ENCODE data around the gene KIAA1328.

The KIAA1328 gene

DNA sequence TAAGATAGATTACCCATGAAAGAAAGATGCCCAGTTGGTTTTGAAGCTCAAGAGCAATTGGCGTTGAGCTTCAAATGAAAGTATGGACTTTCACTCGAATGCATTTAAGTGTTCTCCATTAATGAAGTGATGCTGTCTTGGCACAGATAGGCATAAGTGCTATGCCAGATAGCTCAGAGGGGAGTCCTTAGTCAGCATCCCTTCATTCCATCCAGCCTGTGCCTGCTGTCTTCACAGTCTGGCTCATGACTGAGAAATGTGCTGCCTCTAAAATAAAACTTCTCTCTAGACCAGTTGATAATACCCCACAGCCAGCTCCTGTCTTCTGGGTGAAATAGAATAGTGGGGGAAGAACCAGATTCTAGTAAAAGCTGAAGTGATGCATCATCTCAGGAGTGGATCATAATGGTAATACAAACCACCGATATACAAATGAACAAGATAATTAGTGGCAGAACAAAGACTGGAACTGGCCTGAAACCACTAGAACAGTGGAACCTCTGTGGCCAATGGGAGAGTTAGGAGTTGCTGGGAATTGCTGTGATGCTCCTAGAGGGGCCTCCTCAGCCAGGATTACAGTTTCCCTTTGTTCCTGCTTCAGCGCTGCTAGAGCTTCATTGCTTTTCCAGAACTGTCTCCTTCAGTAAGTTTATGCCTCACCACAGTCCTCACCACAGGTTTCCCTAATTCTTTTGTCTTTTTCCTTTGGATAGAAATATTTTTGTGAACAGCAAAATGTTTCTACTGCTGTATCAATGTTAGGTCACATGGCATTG, 359.3 kb downstream of the KIAA1328 start:
- FAIRE-seq (no peak), DNase-seq (ENCODE audit: insufficient read length, low spot score) (no peak)

DNA sequence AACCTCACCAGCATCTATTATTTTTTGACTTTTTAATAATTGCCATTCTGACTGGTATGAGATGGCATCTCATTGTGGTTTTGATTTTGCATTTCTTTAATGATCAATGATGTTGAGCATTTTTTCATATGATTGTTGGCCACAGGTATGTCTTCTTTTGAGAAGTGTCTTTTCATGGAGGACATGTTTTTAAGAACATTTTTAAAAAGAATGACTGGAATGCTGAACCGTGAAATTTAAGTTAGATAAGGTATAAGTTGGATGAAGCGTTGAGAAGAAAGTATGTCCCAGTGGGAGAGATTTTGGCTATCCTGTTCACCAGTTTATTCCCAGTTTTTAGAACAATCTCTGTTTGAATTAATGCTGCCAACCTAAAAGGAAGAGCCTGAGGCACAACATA, 370.8 kb downstream of the KIAA1328 start:
- DNase-seq (ENCODE audit: insufficient read length, low spot score): no peak
- no peak for FAIRE-seq

- no peak for DNase-seq (ENCODE audit: insufficient read length, low spot score)
- no peak for FAIRE-seq
These were observed 378.4 kb downstream of the KIAA1328 start for GRCh38 chr18:37207343-37207742.

DNA sequence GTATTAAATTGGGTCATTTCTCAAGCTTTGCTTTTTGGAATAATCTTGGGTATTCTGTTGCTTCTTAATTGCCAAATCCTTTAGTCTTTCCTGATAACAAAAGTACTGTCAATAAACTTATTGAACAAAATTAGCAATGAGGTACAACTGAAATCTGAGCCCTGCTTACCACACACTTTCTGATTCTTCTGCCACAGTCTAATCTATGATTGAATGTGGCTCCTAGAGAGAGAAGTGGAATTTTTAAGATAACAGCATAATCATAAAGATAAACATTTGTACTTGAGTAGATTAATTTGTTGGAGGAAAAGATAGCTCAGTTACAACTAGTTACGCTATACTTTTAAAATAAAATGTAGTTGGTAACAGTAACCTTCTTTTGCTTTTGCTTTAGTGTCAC, 381.9 kb downstream of the KIAA1328 start:
- FAIRE-seq: no peak

GRCh38 chr18:37218022-37218590, 389.2 kb downstream of the KIAA1328 start:
- FAIRE-seq (no peak), DNase-seq (ENCODE audit: insufficient read length, low spot score) (no peak)

More for the DNA sequence above, 381.9 kb downstream of the KIAA1328 start:
- no peak for DNase-seq (ENCODE audit: insufficient read length, low spot score)

GRCh38 chr18:37219257-37219656, 390.3 kb downstream of the KIAA1328 start:
- FAIRE-seq: no peak
- no peak for DNase-seq (ENCODE audit: insufficient read length, low spot score)

- DNase-seq (ENCODE audit: insufficient read length, low spot score) (no peak), FAIRE-seq (no peak)
These were observed 393.5 kb downstream of the KIAA1328 start for GRCh38 chr18:37222354-37222998.

DNA sequence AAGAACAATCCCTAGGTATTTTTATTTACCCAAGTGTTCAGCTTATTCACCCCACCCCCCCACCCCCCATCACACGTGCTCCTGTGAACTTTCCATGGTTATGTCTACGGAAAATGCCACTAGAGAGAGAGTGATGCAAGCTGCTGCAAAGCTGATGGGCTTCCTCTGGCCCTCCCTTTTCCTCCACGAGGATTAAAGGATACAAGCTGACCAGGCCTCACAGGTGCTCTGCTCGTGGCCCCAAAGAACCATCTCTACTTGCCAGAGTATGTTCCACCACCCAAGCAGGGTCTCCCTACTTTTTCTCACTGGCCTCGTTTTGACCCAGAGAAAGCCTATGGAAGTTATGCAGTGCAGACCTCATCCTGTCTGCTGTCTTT, 394.1 kb downstream of the KIAA1328 start:
- no peak for FAIRE-seq
- no peak for DNase-seq (ENCODE audit: insufficient read length, low spot score)

DNA sequence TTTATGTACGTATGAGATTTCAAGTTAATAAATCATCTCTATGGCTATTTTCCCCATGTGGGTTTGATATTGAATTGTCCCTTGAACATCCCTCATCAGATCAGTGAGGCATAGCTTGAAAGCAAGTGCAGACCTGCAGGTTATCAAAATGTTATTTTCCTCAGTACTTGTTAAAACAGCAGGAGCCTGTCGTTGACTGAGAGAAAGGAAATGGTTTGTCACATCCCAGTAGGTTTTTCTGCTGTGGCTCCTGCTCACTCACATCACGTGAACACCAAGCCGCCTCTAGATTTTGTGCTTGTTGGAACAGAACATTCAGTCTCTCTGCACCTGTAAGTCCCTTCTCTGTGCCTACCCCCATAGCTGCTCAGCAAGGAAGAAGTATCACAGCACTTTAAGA, 396.4 kb downstream of the KIAA1328 start:
- DNase-seq (ENCODE audit: insufficient read length, low spot score): no peak
- FAIRE-seq: no peak

GRCh38 chr18:37230768-37231167, 401.8 kb downstream of the KIAA1328 start:
- FAIRE-seq (no peak), DNase-seq (ENCODE audit: insufficient read length, low spot score) (no peak)

GRCh38 chr18:37231251-37231650, 402.3 kb downstream of the KIAA1328 start:
- FAIRE-seq (no peak), DNase-seq (ENCODE audit: insufficient read length, low spot score) (no peak)

DNA sequence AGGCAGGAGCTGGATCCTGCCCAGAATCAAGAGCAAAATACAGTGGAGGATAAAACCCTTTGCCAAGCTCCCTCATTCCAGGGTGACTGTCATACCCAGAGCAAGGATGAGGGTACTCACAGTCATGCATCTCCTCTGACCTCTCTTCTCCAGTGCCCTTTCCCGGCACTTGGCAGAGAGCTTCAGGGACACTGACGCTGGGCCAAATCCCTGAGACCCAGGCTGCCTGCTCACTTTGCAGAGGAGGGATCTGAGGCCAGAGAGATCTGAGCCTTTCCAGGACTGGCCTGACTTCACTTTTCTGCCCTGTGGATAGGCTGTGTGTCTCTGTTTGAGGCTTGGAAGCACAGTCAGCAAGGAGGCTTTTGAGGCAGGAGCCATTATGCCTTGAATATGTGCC, 406.7 kb downstream of the KIAA1328 start:
- FAIRE-seq (no peak), DNase-seq (ENCODE audit: insufficient read length, low spot score) (no peak)

GRCh38 chr18:37238282-37239108, 409.6 kb downstream of the KIAA1328 start:
- FAIRE-seq: no peak

DNA sequence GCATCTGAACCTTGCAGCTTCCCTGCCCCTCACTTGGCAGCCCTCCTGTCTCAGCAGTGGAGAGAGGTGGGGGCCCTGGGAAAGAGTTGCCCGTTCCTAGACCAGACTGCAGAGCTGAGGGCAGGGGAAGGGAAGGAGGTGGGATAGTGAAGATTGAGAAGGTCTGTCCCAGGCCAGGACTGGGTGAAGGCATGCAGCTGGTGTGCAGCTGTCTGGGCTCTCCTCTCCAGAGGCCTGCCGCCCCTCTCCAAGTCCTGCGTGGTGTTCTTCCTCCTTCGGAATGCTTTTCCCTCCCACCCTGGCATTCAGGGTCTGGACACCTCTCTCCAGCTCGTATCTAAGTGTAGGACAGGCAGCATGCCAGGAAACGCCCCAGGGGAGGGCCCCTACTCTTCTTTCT, 413.2 kb downstream of the KIAA1328 start:
- no peak for FAIRE-seq

More at GRCh38 chr18:37238282-37239108, 409.6 kb downstream of the KIAA1328 start:
- DNase-seq (ENCODE audit: insufficient read length, low spot score): no peak

GRCh38 chr18:37242826-37243560, 414.1 kb downstream of the KIAA1328 start:
- DNase-seq (ENCODE audit: insufficient read length, low spot score) (no peak), FAIRE-seq (no peak)

More for the DNA sequence above, 413.2 kb downstream of the KIAA1328 start:
- DNase-seq (ENCODE audit: insufficient read length, low spot score): no peak

GRCh38 chr18:37243741-37244140, 414.8 kb downstream of the KIAA1328 start:
- FAIRE-seq (no peak), DNase-seq (ENCODE audit: insufficient read length, low spot score) (no peak)

GRCh38 chr18:37244618-37245017, 415.7 kb downstream of the KIAA1328 start:
- no peak for FAIRE-seq
- DNase-seq (ENCODE audit: insufficient read length, low spot score): no peak

DNA sequence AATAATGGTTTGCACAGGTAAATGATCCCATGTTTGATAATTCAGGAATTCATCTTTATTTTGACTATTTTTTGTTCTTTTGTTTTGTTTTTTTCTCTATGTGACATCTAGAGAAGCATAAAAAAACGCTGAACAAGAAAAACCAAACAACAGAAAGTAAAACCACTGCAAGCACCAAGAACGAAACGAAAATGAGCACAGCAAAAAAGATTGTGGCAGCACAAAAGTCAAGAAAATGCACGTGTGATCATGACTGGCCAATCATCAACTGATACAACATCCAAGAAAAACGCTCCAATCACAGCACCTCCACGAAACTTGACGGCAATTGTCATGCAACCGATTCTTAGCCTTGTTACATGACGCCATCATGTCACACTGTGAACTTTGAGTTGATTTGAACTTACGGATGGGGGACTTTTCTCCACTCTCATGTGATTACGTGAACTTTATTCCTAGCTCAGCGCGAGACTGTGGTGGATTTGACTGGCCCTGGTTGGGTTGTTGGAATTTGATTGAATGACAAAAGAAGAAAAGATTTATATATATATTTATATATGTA, 417.9 kb downstream of the KIAA1328 start:
- FAIRE-seq (no peak), DNase-seq (ENCODE audit: insufficient read length, low spot score) (no peak)

DNA sequence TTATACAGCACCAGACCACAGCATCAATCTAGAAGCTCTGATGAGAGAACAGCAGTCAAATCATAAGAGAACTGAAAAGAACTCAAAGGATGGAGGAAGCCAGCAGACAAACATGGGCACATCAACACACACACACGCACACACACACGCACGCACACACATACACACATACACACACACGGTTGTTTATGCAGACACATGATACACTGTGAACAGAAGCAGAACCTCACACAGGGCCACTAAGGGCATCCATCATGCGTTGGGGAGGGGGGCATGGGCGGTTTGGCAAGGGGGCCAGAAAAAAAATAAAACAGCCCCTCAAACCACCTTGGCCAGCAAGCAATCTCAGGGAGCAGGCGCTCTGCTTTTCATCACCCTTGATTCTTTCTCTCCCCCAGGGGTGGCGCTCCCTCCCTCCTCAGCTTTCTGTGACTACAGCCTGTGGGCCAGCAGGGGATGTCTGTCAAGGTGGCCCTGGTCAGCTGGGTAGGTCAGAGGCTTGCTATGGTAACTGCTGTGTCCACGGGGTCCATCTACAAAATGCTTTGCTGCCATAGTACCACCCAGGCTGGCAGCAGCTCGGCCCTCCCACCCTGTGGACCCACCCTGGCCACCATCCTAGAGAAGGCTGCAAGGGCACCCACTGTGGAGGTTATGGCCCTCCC, 418.7 kb downstream of the KIAA1328 start:
- DNase-seq (ENCODE audit: insufficient read length, low spot score) (no peak), FAIRE-seq (no peak)

DNA sequence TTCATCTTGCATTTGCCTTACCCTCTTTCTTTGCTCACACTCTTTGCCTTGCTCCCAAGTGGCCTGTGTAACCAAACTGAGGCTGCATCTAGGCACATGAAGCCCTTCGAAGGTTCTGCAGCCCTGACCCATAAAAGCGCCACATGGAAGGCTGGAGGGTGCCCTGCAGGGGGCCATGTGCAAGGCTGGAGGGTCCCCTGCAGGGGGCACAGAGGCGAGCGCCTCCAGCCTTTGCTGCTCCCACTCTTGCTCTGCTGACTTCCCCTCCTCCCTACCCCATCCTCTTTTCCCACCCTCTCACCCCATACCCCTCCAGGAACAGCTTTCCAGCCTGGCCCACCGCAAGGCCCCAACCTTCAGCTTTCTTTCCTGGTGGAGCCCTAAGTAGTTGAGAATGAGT, 419.4 kb downstream of the KIAA1328 start:
- no peak for DNase-seq (ENCODE audit: insufficient read length, low spot score)
- FAIRE-seq: no peak
